Stimulated activated CD8-positive, alpha-beta memory T cell treated with anti-CD3 and anti-CD28 coated beads, Interleukin-15, amount 100 ng/mL, for 24 hours (primary cell): Measurements from ENCODE around the gene RAB11FIP4.

Experiments
- DNase-seq: peaks from one replicate; pipeline ENCODE4 v3.0.0-alpha.2; 2020; ENCODE audit warnings: low read depth

RAB11FIP4 gene

GRCh38 chr17:31550389-31551056 lies 159.0 kb downstream of the RAB11FIP4 start:
- DNase-seq = no peak

- no peak for DNase-seq
Observed at GRCh38 chr17:31552568-31552967, 161.1 kb downstream of the RAB11FIP4 start.

- DNase-seq = no peak
Observed at GRCh38 chr17:31553506-31553905, 162.0 kb downstream of the RAB11FIP4 start.

- no peak for DNase-seq
Observed at GRCh38 chr17:31554930-31555329, 163.5 kb downstream of the RAB11FIP4 start.

- DNase-seq = no peak
Observed at GRCh38 chr17:31556969-31557645, 165.6 kb downstream of the RAB11FIP4 start.

- DNase-seq = peak; percentile 27
Observed at GRCh38 chr17:31558748-31559583, 167.5 kb downstream of the RAB11FIP4 start.

- no peak for DNase-seq
Observed at GRCh38 chr17:31559584-31560501, 168.4 kb downstream of the RAB11FIP4 start.

- no peak for DNase-seq
Observed at GRCh38 chr17:31560616-31561235, 169.3 kb downstream of the RAB11FIP4 start.

- no peak for DNase-seq
Observed at GRCh38 chr17:31561469-31562375, 170.2 kb downstream of the RAB11FIP4 start.

- DNase-seq = no peak
Observed at GRCh38 chr17:31562376-31562840, 170.9 kb downstream of the RAB11FIP4 start.

- DNase-seq = no peak
Observed at GRCh38 chr17:31564291-31564690, 172.8 kb downstream of the RAB11FIP4 start.

- no peak for DNase-seq
Observed at GRCh38 chr17:31564883-31565301, 173.4 kb downstream of the RAB11FIP4 start.

- DNase-seq = no peak
Observed at GRCh38 chr17:31565652-31566051, 174.2 kb downstream of the RAB11FIP4 start.

- no peak for DNase-seq
Observed at GRCh38 chr17:31566247-31566991, 174.9 kb downstream of the RAB11FIP4 start.

GRCh38 chr17:31566992-31567373 lies 175.5 kb downstream of the RAB11FIP4 start:
- no peak for DNase-seq

- no peak for DNase-seq
Observed at GRCh38 chr17:31568121-31568520, 176.6 kb downstream of the RAB11FIP4 start.

GRCh38 chr17:31568539-31568938 lies 177.1 kb downstream of the RAB11FIP4 start:
- DNase-seq = no peak

- no peak for DNase-seq
Observed at GRCh38 chr17:31570231-31570630, 178.8 kb downstream of the RAB11FIP4 start.
